ENCODE data around the gene CD300LF. TPM values are rescaled to one million over a fixed set of nuclear protein-coding genes. Genes with fewer than 3 reads are reported as not detected.

Gene CD300LF
- total and polyA plus RNA-seq, 9 of the 15 experiments (the other 6 are each of a cell fraction or from before 2014, with no cell fraction given), result not detected

DNA sequence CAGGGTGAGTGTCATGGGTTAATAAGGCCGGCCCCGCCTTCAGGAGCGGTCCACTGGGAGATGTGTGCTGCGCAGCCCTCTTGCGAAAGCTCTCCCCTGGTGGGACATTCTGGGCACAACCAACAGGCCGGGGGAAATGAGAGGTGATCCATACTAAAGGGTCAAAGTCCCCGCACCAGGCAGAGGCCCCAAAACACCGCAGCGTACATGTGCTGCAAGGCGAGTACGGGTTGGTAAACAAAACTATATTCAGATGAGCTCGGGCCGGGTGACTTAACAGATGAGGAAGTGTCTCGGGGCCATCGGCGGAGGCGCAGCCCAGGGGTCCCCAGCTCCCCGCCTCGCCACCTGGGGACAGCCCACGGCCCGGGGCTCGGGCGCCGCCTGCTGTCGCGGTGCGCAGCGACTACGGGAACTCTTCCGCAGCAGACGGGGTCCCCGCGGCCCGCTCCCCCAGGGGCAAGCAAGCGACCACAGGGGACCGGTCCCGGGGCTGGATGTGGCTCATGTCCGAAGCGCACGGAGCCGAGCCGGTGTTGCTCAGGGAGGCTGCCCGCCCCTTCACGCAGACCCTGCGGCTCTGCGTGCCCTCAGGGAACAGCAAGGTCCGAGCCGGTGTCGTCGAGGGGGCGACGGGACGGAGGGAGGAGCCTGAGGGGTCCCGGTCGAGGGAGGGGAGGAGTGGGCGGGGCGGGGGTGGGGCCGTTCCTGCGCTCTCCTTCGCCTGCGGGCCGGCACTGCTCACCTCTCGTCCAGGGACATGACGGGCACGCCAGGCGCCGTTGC lies 24.0 kb upstream of the CD300LF start, which contains the start of gene RAB37 (continued):
- TF ChIP-seq, protein P1, sequence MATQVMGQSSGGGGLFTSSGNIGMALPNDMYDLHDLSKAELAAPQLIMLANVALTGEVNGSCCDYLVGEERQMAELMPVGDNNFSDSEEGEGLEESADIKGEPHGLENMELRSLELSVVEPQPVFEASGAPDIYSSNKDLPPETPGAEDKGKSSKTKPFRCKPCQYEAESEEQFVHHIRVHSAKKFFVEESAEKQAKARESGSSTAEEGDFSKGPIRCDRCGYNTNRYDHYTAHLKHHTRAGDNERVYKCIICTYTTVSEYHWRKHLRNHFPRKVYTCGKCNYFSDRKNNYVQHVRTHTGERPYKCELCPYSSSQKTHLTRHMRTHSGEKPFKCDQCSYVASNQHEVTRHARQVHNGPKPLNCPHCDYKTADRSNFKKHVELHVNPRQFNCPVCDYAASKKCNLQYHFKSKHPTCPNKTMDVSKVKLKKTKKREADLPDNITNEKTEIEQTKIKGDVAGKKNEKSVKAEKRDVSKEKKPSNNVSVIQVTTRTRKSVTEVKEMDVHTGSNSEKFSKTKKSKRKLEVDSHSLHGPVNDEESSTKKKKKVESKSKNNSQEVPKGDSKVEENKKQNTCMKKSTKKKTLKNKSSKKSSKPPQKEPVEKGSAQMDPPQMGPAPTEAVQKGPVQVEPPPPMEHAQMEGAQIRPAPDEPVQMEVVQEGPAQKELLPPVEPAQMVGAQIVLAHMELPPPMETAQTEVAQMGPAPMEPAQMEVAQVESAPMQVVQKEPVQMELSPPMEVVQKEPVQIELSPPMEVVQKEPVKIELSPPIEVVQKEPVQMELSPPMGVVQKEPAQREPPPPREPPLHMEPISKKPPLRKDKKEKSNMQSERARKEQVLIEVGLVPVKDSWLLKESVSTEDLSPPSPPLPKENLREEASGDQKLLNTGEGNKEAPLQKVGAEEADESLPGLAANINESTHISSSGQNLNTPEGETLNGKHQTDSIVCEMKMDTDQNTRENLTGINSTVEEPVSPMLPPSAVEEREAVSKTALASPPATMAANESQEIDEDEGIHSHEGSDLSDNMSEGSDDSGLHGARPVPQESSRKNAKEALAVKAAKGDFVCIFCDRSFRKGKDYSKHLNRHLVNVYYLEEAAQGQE (IDR thresholded peaks at IDR 0.05; ENCODE audit: borderline replicate concordance), result peak; percentile 70; the same call in 1 of the 2 replicates
- TF ChIP-seq, protein P1 (CRISPR knock-in tag; IDR thresholded peaks at IDR 0.05; ENCODE audit: low read depth), result no peak
- TF ChIP-seq CEBPB (tag; IDR thresholded peaks at IDR 0.05), result peak; percentile 69
- no peak for TF ChIP-seq FOXA3 (CRISPR knock-in tag; conservative IDR thresholded peaks at IDR 0.05 in 1 of 2, IDR thresholded peaks at IDR 0.05 in 1 of 2)
- peak in 1 of 2 experiments; percentile 26; a peak in 1 of 4 replicates for TF ChIP-seq MAZ (CRISPR knock-in tag; conservative IDR thresholded peaks at IDR 0.05 in 1 of 2, IDR thresholded peaks at IDR 0.05 in 1 of 2)

All from K562 (cell line).